SJSA1 (cell line): ENCODE measurements around the gene AGBL1. TPM values are rescaled to one million over a fixed set of nuclear protein-coding genes. Genes with fewer than 3 reads are reported as not detected.
"Not testable (repeated sequence)": the region's sequence is repeated elsewhere in the genome, so short reads cannot be mapped to it uniquely, and the experiment has no call there.

ENCODE experiments used
- DNase-seq, 2 experiments: peaks; one replicate each; pipeline ENCODE4 v3.0.0-alpha.2; 2015 to 2020; ENCODE audit warnings: low spot score in 2 of 2, low read depth in 1 of 2
- H3K27ac ChIP-seq: fragments of 250-450 bp; sonication (Bioruptor Pico); 2 replicates; pipeline ENCODE4 v1.5.1; 2020; ENCODE audit warnings: mild to moderate bottlenecking, moderate library complexity
- H3K27me3 ChIP-seq: fragments of 250-450 bp; sonication (Bioruptor Pico); replicated peaks from 2 replicates; pipeline ENCODE4 v1.5.1; 2020; ENCODE audit warnings: mild to moderate bottlenecking, moderate library complexity
- H3K36me3 ChIP-seq: fragments of 250-450 bp; sonication (Bioruptor Pico); 2 replicates; pipeline ENCODE4 v1.5.1; 2020; ENCODE audit warnings: mild to moderate bottlenecking
- H3K4me1 ChIP-seq: fragments of 250-450 bp; sonication (Bioruptor Pico); replicated peaks from 2 replicates; pipeline ENCODE4 v1.6.1; 2021; ENCODE audit warnings: mild to moderate bottlenecking
- H3K4me3 ChIP-seq: fragments of 250-450 bp; sonication (Bioruptor Pico); 2 replicates; pipeline ENCODE4 v1.5.1; 2020; ENCODE audit warnings: mild to moderate bottlenecking
- H3K9me3 ChIP-seq: fragments of 250-450 bp; sonication (Bioruptor Pico); replicated peaks from 2 replicates; pipeline ENCODE4 v1.5.1; 2020; ENCODE audit warnings: mild to moderate bottlenecking
- total RNA-seq: library from RNA; depleted of rRNA; stranded (reverse); fragments of >200 nt; shearing (Covaris generic); gene quantifications from 2 replicates; pipeline ENCODE4 v1.2.3, GENCODE V29; 2014

Gene AGBL1
- total RNA-seq, 1 experiment from 2014 or later, result not detected

DNA sequence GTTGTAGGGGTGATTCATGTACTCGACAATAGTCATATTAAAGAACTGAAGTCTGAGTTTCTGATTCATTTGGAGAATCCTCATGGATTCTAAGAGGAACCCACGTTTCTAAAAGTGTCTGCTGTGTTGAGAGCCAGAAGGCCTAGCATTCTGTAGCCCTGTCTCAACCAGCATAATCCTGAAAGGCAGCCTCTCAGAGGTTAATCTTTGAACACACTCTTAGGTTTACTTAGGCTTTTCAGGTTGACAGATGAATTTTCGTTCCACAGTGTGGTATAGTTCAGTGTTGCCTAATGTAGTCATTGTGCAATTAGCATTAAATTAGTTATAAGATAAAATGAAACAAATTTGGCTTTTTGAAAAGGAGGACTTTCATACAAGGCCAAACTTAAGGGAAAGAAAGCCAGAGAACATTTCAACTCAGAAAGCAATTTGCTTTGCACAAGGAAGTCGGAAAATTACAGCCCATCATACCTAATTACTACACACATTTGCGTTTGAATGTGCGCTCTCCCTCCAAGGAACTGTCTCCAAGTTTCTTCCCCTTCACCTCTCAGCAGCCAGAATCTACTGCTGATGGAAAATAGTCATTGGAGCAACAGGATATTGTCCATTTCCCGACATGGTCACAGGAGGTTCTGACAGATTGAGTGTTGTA is 42.0 kb downstream of the AGBL1 start:
- Histone ChIP-seq H3K27me3 (0 out of 2 replicates have a peak, but pooled peaks cover 3% of the 10 kb centered on the region), H3K4me1 (no peaks in the 10 kb centered on the region), H3K36me3 (no peaks in the 10 kb centered on the region), H3K9me3 (no peaks in the 10 kb centered on the region), H3K4me3 (no peak overlapping the region), H3K27ac (no peak overlapping the region)
- no peak for DNase-seq

DNA sequence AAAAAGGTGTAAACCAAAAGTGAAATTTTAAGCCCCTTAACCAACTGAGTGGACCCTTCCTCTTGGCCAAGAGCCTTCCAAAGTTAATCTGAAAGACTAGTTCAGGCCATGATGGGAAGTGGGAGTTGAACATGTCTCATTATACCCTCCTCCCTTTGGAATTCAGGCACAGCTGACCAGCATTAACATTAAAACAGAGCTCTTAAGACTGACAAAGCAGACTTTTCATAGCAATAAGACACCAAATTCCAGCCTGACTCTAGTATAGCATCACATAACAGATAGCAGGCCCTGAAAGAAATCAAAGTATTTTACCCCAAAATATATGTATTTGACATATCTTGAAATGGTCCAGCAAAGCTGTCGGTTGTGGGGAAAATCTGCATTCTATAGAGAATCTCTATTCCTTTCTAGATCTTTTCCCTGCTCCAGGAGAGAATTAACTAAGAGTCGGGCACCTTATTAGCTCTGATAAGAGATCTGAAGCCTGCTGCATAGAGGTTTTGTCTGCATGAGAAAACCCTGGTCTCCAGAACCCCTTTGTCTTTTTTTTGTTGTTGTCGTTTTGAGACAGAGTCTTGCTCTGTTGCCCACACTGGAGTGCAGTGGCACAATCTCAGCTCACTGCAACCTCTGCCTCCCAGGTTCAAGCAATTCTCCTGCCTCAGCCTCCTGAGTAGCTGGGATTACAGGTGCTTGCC is 43.2 kb downstream of the AGBL1 start:
- H3K4me3 ChIP-seq, DNase-seq, H3K27ac ChIP-seq, H3K27me3 ChIP-seq, H3K9me3 ChIP-seq, H3K4me1 ChIP-seq, H3K36me3 ChIP-seq: not testable (repeated sequence)

DNA sequence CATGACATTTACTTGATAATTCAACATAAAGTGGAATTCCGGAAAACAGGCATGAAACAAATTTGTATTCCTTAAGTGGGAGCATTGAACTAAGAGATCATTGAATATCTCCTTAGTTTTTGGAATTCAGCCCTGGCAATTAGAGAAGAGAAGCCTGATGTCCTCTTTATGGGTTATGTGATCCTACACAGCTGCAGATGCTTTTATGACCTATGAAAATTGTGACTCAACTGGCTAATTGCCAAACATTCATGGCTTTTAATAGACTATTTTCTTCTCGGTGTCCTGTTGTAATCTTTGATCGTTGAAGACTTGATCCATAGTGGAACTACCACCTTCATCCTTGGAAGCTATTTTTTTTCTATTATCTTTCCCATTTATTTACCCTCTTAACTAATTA is 46.1 kb downstream of the AGBL1 start:
- no peak for DNase-seq

DNA sequence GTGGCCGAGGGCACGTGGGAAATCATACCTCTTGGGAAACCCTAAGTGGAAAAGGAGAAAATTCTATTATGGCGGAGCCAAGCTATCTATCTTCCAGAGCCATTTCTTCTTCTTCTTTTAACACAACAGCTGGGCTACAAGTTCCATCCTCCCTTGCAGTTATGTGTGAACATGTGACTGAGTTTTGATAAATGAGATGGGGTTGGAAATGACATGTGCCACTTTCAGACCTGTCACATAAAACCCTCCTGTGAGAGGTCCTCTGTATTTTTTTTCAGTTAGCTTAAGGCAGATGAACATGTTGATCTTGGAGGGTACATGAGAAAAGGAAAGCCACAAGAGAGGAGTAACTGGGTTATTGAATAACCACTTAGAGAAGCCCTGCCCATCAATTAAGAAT is 47.9 kb downstream of the AGBL1 start:
- Histone ChIP-seq H3K27me3 (0 out of 2 replicates have a peak, but pooled peaks cover 3% of the 10 kb centered on the region), H3K36me3 (no peaks in the 10 kb centered on the region), H3K27ac (no peak overlapping the region), H3K4me1 (no peaks in the 10 kb centered on the region), H3K9me3 (no peaks in the 10 kb centered on the region), H3K4me3 (no peak overlapping the region)
- DNase-seq, result no peak

More for the DNA sequence above, 46.1 kb downstream of the AGBL1 start:
- Histone ChIP-seq H3K4me3 (no peak overlapping the region), H3K9me3 (no peaks in the 10 kb centered on the region), H3K27ac (no peak overlapping the region), H3K27me3 (0 out of 2 replicates have a peak, but pooled peaks cover 3% of the 10 kb centered on the region), H3K36me3 (no peaks in the 10 kb centered on the region), H3K4me1 (no peaks in the 10 kb centered on the region)

DNA sequence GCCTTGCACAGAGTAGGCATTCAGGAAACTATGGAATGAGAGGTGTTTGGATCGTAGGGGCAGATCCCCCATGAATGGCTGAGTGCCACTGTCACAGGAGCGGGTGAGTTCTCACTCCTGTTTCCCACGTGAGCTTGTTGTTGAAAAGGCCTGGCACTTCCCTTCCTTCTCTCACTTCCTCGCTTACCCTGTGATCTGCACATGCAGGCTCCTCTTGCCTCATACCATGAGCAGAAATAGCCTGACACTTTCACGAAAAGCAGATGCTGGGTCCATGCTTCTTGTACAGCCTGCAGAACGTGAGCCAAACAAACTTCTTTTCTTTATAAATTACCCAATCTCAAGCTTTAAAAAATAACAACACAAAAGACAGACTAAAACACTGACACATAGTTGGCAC is 55.4 kb downstream of the AGBL1 start:
- Histone ChIP-seq H3K4me1 (no peaks in the 10 kb centered on the region), H3K9me3 (0 out of 2 replicates have a peak, but pooled peaks cover 2% of the 10 kb centered on the region)
- DNase-seq, result no peak

DNA sequence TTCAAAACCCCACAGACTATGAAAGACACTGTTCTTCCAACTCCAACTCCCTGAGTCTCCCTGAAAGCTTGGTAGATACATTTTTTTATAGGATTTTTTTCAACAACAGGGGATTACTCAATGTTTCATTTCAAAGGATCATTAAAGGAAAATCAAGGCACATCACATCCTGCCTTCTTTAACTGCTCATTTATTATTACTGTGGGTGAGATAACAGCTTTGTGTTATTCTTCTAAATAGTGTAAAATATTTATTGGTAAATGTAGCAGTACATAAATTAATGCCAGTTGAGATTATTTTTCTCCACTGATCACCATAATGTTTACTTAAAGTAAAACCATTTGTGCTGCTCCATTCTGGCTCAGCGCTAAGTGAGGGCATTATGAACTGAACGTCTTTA is 57.2 kb downstream of the AGBL1 start:
- no peaks in the 10 kb centered on the region for H3K36me3 ChIP-seq
- no peak overlapping the region for H3K27ac ChIP-seq
- H3K4me1 ChIP-seq, result no peaks in the 10 kb centered on the region
- 0 out of 2 replicates have a peak, but pooled peaks cover 2% of the 10 kb centered on the region for H3K9me3 ChIP-seq
- H3K4me3 ChIP-seq, result no peak overlapping the region
- H3K27me3 ChIP-seq, result no peaks in the 10 kb centered on the region
- DNase-seq, result no peak

More for the DNA sequence above, 55.4 kb downstream of the AGBL1 start:
- no peak overlapping the region for H3K27ac ChIP-seq
- H3K4me3 ChIP-seq, result no peak overlapping the region
- H3K36me3 ChIP-seq, result no peaks in the 10 kb centered on the region
- H3K27me3 ChIP-seq, result no peaks in the 10 kb centered on the region

DNA sequence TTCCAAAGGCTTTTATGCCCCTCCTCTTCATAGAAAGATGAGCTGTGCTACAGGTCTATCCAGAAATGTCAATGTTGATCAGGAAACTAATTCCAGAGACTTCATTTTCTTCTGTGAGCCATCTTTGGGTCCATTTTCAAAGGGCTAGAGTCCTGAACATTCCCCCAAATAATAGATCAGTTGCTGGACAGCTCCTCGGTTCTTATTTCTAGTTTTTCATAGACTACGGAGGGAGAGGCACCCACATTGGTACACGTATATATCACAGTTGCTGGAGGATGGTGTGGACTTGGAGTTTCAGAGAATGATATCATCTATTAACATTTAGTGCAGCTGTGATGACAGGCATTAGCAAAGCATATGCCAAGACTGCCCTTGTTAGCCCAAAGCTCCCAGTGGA is 59.1 kb downstream of the AGBL1 start:
- Histone ChIP-seq H3K36me3 (no peaks in the 10 kb centered on the region), H3K4me3 (no peak overlapping the region), H3K9me3 (0 out of 2 replicates have a peak, but pooled peaks cover 2% of the 10 kb centered on the region), H3K27ac (no peak overlapping the region), H3K4me1 (no peaks in the 10 kb centered on the region), H3K27me3 (no peaks in the 10 kb centered on the region)
- DNase-seq, result no peak

DNA sequence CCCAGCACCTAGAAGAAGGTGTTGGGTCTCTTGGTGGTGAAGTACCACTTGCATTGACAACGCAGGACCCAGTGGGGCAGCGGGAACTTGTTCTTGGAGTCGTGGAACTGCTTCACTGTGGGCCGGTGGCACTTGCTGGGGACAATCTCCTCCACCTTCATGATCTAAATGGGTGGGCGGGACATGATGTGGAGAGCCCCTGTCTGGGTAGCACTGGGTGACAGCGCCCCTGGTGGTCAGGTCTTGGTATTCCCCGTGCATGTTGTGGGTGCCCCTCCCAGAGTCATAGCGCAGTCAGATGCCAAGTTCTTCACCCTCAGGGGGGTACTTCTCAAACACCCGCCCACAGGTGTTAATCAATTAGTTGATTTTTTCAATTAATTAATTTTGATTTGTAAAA is 60.2 kb downstream of the AGBL1 start:
- 0 out of 2 replicates have a peak, but pooled peaks cover 2% of the 10 kb centered on the region for H3K9me3 ChIP-seq
- H3K27ac ChIP-seq, result no peak overlapping the region

DNA sequence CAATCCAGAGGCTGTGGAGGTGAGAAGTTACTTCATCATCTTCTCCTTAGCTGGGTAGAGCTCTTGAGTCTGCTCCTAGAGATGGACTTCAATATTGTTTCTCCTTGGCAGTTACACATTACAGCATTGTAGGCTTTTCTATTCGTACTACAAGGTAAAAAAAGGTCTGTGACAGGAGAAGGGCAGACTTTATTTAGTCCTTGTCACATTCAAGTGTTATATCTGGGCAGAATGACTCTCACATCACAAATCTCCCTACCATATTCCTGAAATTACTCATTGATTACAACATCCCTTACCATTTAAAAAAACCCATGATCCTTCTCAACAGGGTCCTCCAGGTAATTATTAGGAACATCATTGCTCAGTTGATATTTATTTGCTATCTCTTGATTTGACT is 75.0 kb downstream of the AGBL1 start:
- no peaks in the 10 kb centered on the region for H3K27me3 ChIP-seq
- H3K9me3 ChIP-seq, result 0 out of 2 replicates have a peak, but pooled peaks cover 3% of the 10 kb centered on the region
- no peak overlapping the region for H3K27ac ChIP-seq
- no peaks in the 10 kb centered on the region for H3K36me3 ChIP-seq
- no peak for DNase-seq
- H3K4me3 ChIP-seq, result no peak overlapping the region
- H3K4me1 ChIP-seq, result no peaks in the 10 kb centered on the region

More for the DNA sequence above, 60.2 kb downstream of the AGBL1 start:
- DNase-seq, result peak in 1 of 2 experiments; percentile 43
- H3K4me3 ChIP-seq, result no peak overlapping the region
- no peaks in the 10 kb centered on the region for H3K36me3 ChIP-seq
- no peaks in the 10 kb centered on the region for H3K27me3 ChIP-seq
- no peaks in the 10 kb centered on the region for H3K4me1 ChIP-seq

DNA sequence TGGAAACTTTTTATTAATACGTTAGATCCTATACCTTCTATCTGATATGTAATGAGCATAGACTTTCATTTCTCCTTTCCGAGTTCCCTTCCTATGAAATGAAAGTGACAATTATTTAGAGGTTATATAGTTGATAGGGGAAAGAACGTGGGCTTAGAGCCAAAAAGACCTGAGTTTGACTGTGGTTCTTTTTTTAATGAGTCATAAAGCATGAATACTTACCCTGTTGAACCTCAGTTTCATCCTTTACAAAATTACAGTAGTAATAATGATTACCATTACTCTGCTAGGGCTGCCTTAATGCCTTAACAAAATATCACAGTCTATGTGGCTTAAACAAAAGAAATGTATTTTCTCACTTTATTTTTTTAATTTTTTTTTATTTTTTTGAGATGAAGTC is 75.9 kb downstream of the AGBL1 start:
- no peaks in the 10 kb centered on the region for H3K27me3 ChIP-seq
- H3K4me1 ChIP-seq, result no peaks in the 10 kb centered on the region
- no peak overlapping the region for H3K27ac ChIP-seq
- 0 out of 2 replicates have a peak, but pooled peaks cover 3% of the 10 kb centered on the region for H3K9me3 ChIP-seq
- no peaks in the 10 kb centered on the region for H3K36me3 ChIP-seq
- H3K4me3 ChIP-seq, result no peak overlapping the region
- no peak for DNase-seq

DNA sequence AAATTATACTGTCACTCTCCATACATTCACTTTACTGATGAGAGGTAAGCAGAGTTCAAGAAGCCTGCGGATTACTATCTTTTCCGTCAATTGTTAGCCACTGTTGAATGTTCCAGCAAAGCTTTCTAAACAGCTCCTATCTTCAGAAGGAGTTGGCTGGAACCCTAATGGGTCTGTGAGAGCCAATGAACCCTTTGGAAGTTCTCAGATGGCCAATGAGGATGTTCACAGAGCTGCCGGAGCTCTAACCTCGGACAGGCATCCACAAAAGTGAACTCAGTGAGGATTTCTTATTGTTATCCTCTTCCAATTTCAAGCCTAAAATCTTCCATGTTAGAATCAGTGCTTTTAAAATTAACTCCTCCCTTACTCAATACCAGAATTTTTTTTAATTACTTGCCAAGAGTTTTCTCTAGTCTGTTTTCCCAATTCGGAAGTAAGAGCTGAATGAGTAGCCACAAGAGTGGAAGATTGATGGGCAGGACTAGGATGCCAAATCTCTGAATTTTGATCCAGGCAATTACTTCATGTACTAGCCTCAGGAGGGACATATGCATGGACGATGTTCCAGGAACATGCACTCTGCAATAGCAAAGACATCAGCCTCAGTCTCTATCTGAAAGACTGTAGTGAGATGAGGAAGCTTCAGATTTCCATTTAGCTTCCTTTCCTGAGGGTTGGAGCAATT is 78.1 kb downstream of the AGBL1 start:
- H3K27me3 ChIP-seq, result no peaks in the 10 kb centered on the region
- H3K9me3 ChIP-seq, result 0 out of 2 replicates have a peak, but pooled peaks cover 3% of the 10 kb centered on the region
- no peaks in the 10 kb centered on the region for H3K36me3 ChIP-seq
- DNase-seq, result no peak
- H3K4me1 ChIP-seq, result no peaks in the 10 kb centered on the region
- no peak overlapping the region for H3K27ac ChIP-seq
- H3K4me3 ChIP-seq, result no peak overlapping the region

DNA sequence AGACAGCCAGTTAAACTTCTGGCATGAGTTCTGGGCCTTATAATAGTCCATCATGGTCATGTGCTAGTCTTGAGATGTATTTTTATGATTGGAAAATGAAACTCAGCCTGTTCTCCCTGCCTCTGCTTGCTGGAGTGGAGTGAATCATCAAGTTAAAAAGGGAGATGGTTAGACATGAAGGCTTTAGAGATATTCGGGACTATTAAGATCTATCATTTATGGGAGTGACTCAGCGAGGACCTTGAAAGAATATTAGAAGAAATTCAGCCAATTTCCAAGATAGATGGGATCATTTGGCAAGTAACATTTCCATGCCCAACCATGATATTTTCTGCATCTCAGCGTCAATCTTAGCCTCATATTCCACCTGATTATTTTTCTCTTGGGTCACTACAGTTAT is 79.8 kb downstream of the AGBL1 start:
- H3K36me3 ChIP-seq, result no peaks in the 10 kb centered on the region
- no peak for DNase-seq
- 0 out of 2 replicates have a peak, but pooled peaks cover 3% of the 10 kb centered on the region for H3K9me3 ChIP-seq
- H3K4me3 ChIP-seq, result no peak overlapping the region
- H3K27ac ChIP-seq, result no peak overlapping the region
- H3K27me3 ChIP-seq, result no peaks in the 10 kb centered on the region
- no peaks in the 10 kb centered on the region for H3K4me1 ChIP-seq

DNA sequence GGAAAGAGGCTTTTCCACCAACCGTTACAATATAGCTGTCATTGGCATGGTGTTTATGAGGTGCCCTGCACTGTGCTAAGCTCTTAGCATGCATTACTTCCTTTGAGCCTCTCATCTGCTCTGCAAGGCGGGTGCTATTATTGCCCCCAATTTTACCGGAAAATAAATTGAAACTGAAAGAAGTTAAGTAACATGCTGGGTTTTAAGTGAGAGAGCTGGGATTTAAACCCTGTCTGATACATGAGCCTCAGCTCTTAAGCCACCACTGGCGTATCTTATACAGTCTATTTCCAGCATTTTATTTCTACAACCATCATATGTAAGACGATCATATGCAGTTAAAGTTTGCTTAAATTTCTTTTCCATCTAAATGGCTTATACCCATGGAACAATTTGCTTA is 81.6 kb downstream of the AGBL1 start:
- no peak for DNase-seq
- no peak overlapping the region for H3K27ac ChIP-seq
- 0 out of 2 replicates have a peak, but pooled peaks cover 2% of the 10 kb centered on the region for H3K9me3 ChIP-seq
- H3K27me3 ChIP-seq, result no peaks in the 10 kb centered on the region
- H3K4me3 ChIP-seq, result no peak overlapping the region
- H3K4me1 ChIP-seq, result no peaks in the 10 kb centered on the region
- H3K36me3 ChIP-seq, result no peaks in the 10 kb centered on the region

DNA sequence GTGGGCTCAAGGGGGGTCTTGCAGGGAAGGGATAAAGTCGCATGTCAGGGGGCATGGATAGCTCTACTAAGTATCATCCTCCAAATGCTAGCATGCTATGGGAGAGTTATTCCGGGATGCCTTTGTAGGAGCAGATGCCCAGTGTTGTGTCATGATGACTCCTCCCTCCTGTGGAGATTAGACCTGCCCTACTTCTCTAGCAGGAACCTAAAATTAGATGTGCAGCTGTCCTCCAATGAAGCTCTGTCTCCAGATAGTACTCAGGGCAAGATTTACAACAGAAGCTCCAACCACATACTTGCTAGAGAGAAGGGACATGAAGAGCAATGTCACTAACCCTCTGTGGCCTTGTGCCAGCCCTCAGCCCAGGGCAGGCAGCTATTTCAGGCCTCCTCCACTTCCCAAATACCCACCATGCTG is 82.5 kb downstream of the AGBL1 start:
- no peak for DNase-seq
- Histone ChIP-seq H3K36me3 (no peaks in the 10 kb centered on the region), H3K4me3 (no peak overlapping the region), H3K27ac (no peak overlapping the region), H3K9me3 (no peaks in the 10 kb centered on the region), H3K4me1 (no peaks in the 10 kb centered on the region), H3K27me3 (no peaks in the 10 kb centered on the region)
